ENCODE measurements around the gene ZNF526.

GRCh38 chr19:42198676-42199439, 21.3 kb upstream of the ZNF526 start:
- TF ChIP-seq REST (IDR thresholded peaks at IDR 0.05; ENCODE audit: insufficient read depth in 1 of 2, low read depth in 2 of 2, low read length in 2 of 2) (no peak), POLR2AphosphoS5 (IDR thresholded peaks at IDR 0.05; ENCODE audit: low read depth, low read length) (no peak), TAF1 (IDR thresholded peaks at IDR 0.05; ENCODE audit: borderline replicate concordance, insufficient read depth, low read length) (no peak)

All from PFSK-1 (cell line).